HepG2 (cell line): ENCODE data around the gene MIDN. TPM values are rescaled to one million over a fixed set of nuclear protein-coding genes. Genes with fewer than 3 reads are reported as not detected.

Experiments
- ARNT ChIP-seq: fragments of 450-650 bp; IDR thresholded peaks from 2 replicates; pipeline ENCODE4 v1.6.1; 2017
- DZIP1 ChIP-seq: sonication (generic); formaldehyde crosslinking; IDR thresholded peaks from 2 replicates; pipeline ENCODE4 v1.5.0; 2020; ENCODE audit warnings: mild to moderate bottlenecking, missing genetic modification reagents
- EZH2 ChIP-seq: conservative IDR thresholded peaks from 2 replicates; pipeline ENCODE4 v1.6.1; 2012; ENCODE audit warnings: mild to moderate bottlenecking, low read depth, low read length, moderate library complexity
- HCFC1 ChIP-seq: fragments of 150-350 bp; IDR thresholded peaks from 2 replicates; pipeline ENCODE4 v1.6.1; 2014; ENCODE audit warnings: low read depth, low read length
- HNF4G ChIP-seq, 2 experiments: sonication (generic) in 1 of 2; formaldehyde crosslinking in 1 of 2; IDR thresholded peaks; 2 replicates each; pipeline versions ENCODE4 v1.4.0 to v1.6.1; 2011 to 2020; ENCODE audit warnings: borderline replicate concordance in 2 of 2, low read depth in 2 of 2, mild to moderate bottlenecking in 2 of 2, low read length in 1 of 2, missing genetic modification reagents in 1 of 2, moderate library complexity in 1 of 2
- HNRNPLL ChIP-seq: fragments of 200-400 bp; formaldehyde crosslinking; IDR thresholded peaks from 2 replicates; pipeline ENCODE4 v1.6.1; 2017; ENCODE audit warnings: mild to moderate bottlenecking, low read depth, low read length; ENCODE audit not compliant: poor library complexity, severe bottlenecking
- MTA3 ChIP-seq: sonication (generic); formaldehyde crosslinking; IDR thresholded peaks from 2 replicates; pipeline ENCODE4 v1.4.0; 2020; ENCODE audit warnings: missing genetic modification reagents
- PAX8 ChIP-seq: sonication (generic); formaldehyde crosslinking; IDR thresholded peaks from 2 replicates; pipeline ENCODE4 v1.8.0; 2022; ENCODE audit warnings: mild to moderate bottlenecking, missing genetic modification reagents, borderline replicate concordance
- SMARCE1 ChIP-seq: fragments of 450-650 bp; IDR thresholded peaks from 2 replicates; pipeline ENCODE4 v1.6.1; 2017; ENCODE audit warnings: borderline replicate concordance
- SRSF9 ChIP-seq: fragments of 200-400 bp; formaldehyde crosslinking; IDR thresholded peaks from 2 replicates; pipeline ENCODE4 v1.6.1; 2018; ENCODE audit warnings: borderline replicate concordance, mild to moderate bottlenecking, low read depth, low read length; ENCODE audit not compliant: insufficient read depth, poor library complexity, severe bottlenecking
- TCF7L2 ChIP-seq: IDR thresholded peaks from 2 replicates; pipeline ENCODE4 v1.6.1; 2011; ENCODE audit warnings: mild to moderate bottlenecking, low read depth, low read length, moderate library complexity
- ZBTB42 ChIP-seq: sonication (generic); formaldehyde crosslinking; IDR thresholded peaks from 2 replicates; pipeline ENCODE4 v1.5.0; 2020; ENCODE audit warnings: mild to moderate bottlenecking, missing genetic modification reagents
- ZBTB44 ChIP-seq: sonication (generic); formaldehyde crosslinking; IDR thresholded peaks from 2 replicates; pipeline ENCODE4 v1.4.0; 2020; ENCODE audit warnings: missing genetic modification reagents
- ZKSCAN5 ChIP-seq: sonication (generic); formaldehyde crosslinking; IDR thresholded peaks from 2 replicates; pipeline ENCODE4 v1.5.1; 2020; ENCODE audit warnings: mild to moderate bottlenecking, missing genetic modification reagents
- ZNF232 ChIP-seq: sonication (generic); formaldehyde crosslinking; IDR thresholded peaks from 2 replicates; pipeline ENCODE4 v1.4.0; 2020; ENCODE audit warnings: missing genetic modification reagents, borderline replicate concordance
- ZNF253 ChIP-seq: sonication (generic); formaldehyde crosslinking; IDR thresholded peaks from 2 replicates; pipeline ENCODE4 v1.8.0; 2022; ENCODE audit warnings: mild to moderate bottlenecking, missing genetic modification reagents, borderline replicate concordance
- ZNF264 ChIP-seq: sonication (generic); formaldehyde crosslinking; IDR thresholded peaks from 2 replicates; pipeline ENCODE4 v1.4.0; 2020; ENCODE audit warnings: missing genetic modification reagents
- ZNF326 ChIP-seq: sonication (generic); formaldehyde crosslinking; IDR thresholded peaks from 2 replicates; pipeline ENCODE4 v1.4.0; 2020; ENCODE audit warnings: missing genetic modification reagents, borderline replicate concordance
- ZNF350 ChIP-seq: sonication (generic); formaldehyde crosslinking; IDR thresholded peaks from 2 replicates; pipeline ENCODE4 v1.4.0; 2020; ENCODE audit warnings: mild to moderate bottlenecking, low read depth, missing genetic modification reagents, borderline replicate concordance
- ZNF414 ChIP-seq: sonication (generic); formaldehyde crosslinking; IDR thresholded peaks from 2 replicates; pipeline ENCODE4 v1.5.0; 2020; ENCODE audit warnings: missing genetic modification reagents
- ZNF468 ChIP-seq: sonication (generic); formaldehyde crosslinking; IDR thresholded peaks from 2 replicates; pipeline ENCODE4 v1.8.0; 2022; ENCODE audit warnings: mild to moderate bottlenecking, moderate library complexity, missing genetic modification reagents
- ZNF510 ChIP-seq: sonication (generic); formaldehyde crosslinking; IDR thresholded peaks from 2 replicates; pipeline ENCODE4 v1.4.0; 2020; ENCODE audit warnings: low read depth, mild to moderate bottlenecking, missing genetic modification reagents
- ZNF580 ChIP-seq: IDR thresholded peaks from 2 replicates; pipeline ENCODE4 v1.6.1; 2016; ENCODE audit warnings: low read depth, borderline replicate concordance
- ZNF660 ChIP-seq: sonication (generic); formaldehyde crosslinking; IDR thresholded peaks from 2 replicates; pipeline ENCODE4 v1.5.1; 2020; ENCODE audit warnings: mild to moderate bottlenecking, low read depth, missing genetic modification reagents, borderline replicate concordance
- polyA plus RNA-seq, 8 experiments: library from polyadenylated mRNA; depleted of rRNA in 3 of 8; stranded (reverse) in 7 of 8; unstranded in 1 of 8; fragments of >200 nt; fragmentation: Illumina TruSeq in 4 of 8; extraction: Trizol in 4 of 8; gene quantifications; 2 replicates each; pipeline versions ENCODE4 v1.2.1 to v1.2.3, GENCODE V29; 2011 to 2016; ENCODE audit warnings: low read depth in 4 of 8, missing spikeins in 1 of 8, mixed read lengths in 1 of 8; ENCODE audit not compliant: insufficient read depth in 1 of 8
- total RNA-seq, 5 experiments: library from RNA; depleted of rRNA; stranded (reverse); fragments of >200 nt; fragmentation: Illumina TruSeq; extraction: Trizol; gene quantifications; 2 replicates each; pipeline ENCODE4 v1.2.3, GENCODE V29; 2016; ENCODE audit warnings: low read depth in 1 of 5

The MIDN gene
- total and polyA plus RNA-seq, 2 of the 13 experiments (the other 11 are each of a cell fraction or from before 2014, with no cell fraction given), result 8.4 to 18.0 TPM

- TF ChIP-seq ZNF326 (CRISPR knock-in tag) (no peak), ZNF580 (0 out of 2 replicates have a peak, but pooled peaks have one; percentile 25), SMARCE1 (no peak), ZBTB44 (CRISPR knock-in tag) (no peak), HCFC1 (no peak), TCF7L2 (no peak), ZNF468 (no peak), ZNF510 (CRISPR knock-in tag) (no peak), ZNF232 (CRISPR knock-in tag) (no peak), ZNF350 (CRISPR knock-in tag) (no peak), ZBTB42 (CRISPR knock-in tag) (no peak), HNF4G (IDR thresholded peaks at IDR 0.05; ENCODE audit: borderline replicate concordance, low read depth, low read length) (peak; percentile 74), HNF4G (CRISPR knock-in tag; IDR thresholded peaks at IDR 0.05; ENCODE audit: borderline replicate concordance, low read depth) (peak; percentile 78; the same call in 1 of the 2 replicates), ZNF660 (no peak), MTA3 (no peak), ZNF253 (CRISPR knock-in tag) (no peak), SRSF9 (no peak), DZIP1 (CRISPR knock-in tag) (no peak), ZNF414 (CRISPR knock-in tag) (0 out of 2 replicates have a peak, but pooled peaks have one; percentile 80), PAX8 (CRISPR knock-in tag) (no peak), ARNT (no peak), ZKSCAN5 (no peak), ZNF264 (CRISPR knock-in tag) (no peak), EZH2 (no peak), HNRNPLL (no peak)
These were observed 5.2 kb downstream of the MIDN start (continued) for GRCh38 chr19:1253514-1254080.
